ENCODE results near the gene HELZ.

GRCh38 chr17:67022451-67022810 lies 222.6 kb downstream of the HELZ start:
- TF ChIP-seq, protein P1, sequence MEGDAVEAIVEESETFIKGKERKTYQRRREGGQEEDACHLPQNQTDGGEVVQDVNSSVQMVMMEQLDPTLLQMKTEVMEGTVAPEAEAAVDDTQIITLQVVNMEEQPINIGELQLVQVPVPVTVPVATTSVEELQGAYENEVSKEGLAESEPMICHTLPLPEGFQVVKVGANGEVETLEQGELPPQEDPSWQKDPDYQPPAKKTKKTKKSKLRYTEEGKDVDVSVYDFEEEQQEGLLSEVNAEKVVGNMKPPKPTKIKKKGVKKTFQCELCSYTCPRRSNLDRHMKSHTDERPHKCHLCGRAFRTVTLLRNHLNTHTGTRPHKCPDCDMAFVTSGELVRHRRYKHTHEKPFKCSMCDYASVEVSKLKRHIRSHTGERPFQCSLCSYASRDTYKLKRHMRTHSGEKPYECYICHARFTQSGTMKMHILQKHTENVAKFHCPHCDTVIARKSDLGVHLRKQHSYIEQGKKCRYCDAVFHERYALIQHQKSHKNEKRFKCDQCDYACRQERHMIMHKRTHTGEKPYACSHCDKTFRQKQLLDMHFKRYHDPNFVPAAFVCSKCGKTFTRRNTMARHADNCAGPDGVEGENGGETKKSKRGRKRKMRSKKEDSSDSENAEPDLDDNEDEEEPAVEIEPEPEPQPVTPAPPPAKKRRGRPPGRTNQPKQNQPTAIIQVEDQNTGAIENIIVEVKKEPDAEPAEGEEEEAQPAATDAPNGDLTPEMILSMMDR (IDR thresholded peaks at IDR 0.05; ENCODE audit: low read depth, low read length, missing input control) = no peak
- TF ChIP-seq SP1 (IDR thresholded peaks at IDR 0.05) (no peak), JUND (IDR thresholded peaks at IDR 0.05) (no peak), RAD21 (IDR thresholded peaks at IDR 0.05) (no peak), YY1 (IDR thresholded peaks at IDR 0.05) (no peak), GABPA (IDR thresholded peaks at IDR 0.05 in 1 of 2, conservative IDR thresholded peaks at IDR 0.05 in 1 of 2) (no peak), REST (IDR thresholded peaks at IDR 0.05) (no peak), TAF1 (conservative IDR thresholded peaks at IDR 0.05) (no peak)
